NCI-H2196 treated with DMSO at 0.1 percent for 48 hours (cell line): ENCODE results near the gene RIMS4.
"Not testable (repeated sequence)": the region's sequence is repeated elsewhere in the genome, so short reads cannot be mapped to it uniquely, and the experiment has no call there.

Source experiments
- DNase-seq: peaks from one replicate; lab custom pipeline; 2025; ENCODE audit not compliant: unreplicated experiment; lab: John Stamatoyannopoulos, UW

RIMS4 gene

DNA sequence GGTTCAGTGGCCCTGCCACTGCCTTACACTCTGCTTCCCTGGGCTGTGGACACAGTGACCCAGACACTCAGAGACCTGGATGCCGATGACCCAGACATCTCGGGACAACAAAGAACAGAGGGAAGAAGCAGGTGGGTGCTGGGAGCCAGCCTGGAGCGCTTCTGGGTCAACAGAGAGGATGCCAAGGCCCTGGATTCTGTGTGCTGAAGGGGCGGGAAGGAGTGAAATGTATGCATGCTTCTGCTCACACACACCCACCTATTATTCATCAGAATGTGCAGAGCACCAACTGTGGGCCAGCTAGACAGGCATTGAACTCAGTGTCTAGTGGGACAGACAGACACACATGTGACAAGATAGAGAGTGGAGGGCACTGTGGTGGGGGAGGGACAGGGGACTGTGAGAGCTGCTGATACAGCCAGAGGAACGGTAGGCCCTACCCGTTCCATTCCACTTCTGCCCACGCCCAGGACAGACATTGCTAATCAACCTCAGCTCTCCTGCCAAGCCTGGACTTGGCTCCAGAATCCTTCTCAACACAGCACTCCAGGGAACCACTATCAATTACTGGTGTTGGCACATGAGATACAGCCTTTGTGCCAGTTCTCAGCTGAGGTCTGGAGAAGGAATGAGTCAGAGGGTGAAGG lies 44.5 kb downstream of the RIMS4 start:
- peak; percentile 75 for DNase-seq

DNA sequence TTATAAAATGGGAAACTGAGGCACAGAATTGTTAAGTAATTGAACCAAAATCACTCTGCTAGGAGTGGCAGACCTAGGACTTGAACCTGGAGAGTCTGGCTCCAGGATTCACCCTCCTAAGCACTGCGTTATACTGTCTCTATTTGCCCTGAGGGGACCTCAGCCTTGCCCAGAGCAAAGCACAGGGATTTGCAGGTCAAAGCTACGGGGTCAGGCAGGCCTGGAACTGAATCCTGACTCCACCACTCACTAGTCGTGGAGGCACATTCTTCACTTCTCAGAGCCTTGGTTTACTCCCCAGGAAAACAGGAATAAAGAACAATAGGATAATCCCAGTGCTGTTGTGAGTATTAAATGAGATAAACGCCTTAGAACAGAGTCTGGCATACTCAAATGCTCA lies 45.3 kb downstream of the RIMS4 start:
- DNase-seq, result no peak

DNA sequence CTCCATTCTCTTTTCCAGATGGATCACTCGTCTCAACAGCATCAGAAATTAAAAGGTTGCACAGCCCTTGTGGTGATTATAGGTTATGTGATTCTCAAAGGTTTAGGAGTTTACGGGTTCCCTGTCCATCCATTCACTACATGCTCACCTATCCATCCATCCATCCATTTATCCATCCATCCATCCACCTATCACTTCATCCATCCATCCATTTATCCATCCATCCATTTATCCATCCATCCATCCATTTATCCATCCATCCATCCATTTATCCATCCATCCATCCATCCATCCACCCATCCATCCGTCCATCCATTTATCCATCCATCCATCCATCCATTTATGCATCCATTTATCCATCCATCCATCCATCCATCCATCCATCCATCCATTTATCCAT lies 46.5 kb downstream of the RIMS4 start:
- not testable (repeated sequence) for DNase-seq

DNA sequence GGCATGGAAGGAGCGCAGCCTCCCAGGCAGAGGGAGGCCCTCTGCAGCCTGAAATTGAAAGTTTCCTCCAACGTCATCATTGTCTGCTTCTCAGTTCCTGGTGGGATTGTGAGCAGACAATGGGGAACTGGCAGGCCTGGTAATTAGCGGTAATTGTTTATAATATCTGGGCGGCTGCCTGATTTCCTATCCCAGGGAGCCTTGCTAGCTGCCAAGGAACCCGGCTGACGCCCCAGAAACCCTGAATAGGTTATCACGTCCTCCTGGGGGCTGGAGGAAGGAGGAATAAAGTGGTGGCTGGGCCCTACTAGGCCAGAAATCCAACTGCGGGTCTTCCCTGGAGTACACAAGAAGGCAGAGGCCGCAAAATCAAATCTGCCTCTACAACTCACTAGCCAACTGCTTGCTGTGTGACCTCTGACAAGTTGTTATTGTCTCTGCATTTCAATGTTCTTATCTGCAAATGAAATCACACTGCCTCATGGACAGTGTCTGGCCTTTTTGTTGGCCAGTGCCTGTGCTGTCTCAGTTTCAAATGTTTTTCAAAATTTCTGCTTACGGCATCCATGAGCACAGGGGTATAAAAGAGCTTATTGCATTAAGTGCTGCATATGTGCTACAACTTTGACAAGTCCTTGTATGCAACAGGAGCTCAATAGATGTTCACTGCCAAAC lies 47.7 kb downstream of the RIMS4 start:
- no peak for DNase-seq

DNA sequence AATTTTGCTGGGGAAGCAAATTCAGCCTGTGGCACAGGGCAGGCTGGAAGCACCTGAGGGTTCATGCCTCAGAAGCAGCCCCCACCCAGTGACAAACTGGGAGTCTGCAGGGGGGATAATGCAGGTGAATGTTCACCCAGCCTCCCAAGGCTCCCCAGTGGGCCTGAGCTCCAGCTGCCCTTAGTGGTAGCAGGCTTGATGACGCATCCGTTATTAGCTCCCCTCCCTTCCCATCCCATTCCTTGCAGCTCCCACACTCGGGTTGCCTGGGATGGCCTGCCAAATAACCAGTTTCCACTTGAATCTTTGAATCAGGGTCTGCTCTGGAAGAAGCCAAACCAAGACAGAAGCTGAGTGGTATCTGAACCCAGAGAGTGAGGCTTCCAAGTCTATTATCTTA lies 48.9 kb downstream of the RIMS4 start:
- DNase-seq, result no peak

DNA sequence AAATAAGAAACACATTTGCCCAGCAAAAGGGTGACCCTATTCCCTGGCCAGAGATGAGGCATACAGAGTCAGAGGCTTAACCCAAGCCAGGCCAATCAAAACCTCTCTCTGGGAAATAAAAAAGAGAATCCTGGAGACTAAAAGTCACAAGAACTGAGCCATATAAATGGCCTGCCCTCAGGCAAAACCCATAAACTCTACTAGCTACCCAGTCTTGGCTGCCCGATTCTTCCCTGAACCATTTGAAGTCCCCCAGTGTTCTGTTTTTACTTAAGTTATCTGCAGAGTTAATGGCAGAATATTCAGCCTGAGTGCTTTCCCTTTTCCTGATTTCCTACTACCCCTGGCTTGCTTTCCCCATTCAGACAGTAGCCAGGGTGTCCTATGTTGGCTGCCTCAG lies 50.8 kb downstream of the RIMS4 start:
- no peak for DNase-seq

DNA sequence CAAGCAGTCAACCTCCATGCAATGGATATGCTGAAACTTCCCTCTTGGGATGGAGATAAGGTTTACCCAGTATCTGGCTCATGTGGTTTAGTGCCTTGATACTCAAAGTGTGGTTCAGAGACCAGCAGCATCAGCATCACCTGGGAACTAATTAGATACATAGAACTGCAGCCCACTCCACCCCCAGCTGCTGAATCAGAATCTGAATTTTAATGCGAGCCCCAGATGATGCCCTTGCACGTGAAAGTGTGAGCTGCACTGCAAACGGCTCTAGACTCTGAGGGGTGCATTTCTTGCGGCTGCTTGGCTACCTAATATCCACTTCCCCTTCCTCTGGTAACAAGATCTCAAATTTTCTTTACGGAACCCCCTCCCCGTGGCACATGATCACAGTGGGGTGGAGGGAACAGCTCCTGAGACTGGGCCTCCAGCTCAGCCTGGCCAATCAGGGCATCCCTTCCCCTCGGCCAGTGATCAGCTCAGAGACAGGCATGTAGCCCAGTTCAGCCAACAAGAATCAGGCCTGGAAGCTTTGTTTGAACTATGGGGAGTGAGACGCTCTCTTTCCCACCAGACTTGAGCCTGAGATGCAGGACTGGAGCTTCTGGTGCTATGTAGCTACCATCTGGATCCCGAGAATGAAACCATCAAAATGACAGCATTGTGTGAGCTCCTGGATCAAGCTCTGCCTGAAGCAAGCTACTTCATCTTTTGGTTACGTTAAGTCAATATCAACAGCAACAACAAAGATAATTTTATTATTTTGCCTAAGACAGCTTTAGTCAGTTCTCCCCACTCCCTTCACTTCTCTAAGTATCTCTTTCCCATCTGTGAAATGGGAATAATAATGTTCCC lies 51.9 kb downstream of the RIMS4 start:
- DNase-seq, result no peak

DNA sequence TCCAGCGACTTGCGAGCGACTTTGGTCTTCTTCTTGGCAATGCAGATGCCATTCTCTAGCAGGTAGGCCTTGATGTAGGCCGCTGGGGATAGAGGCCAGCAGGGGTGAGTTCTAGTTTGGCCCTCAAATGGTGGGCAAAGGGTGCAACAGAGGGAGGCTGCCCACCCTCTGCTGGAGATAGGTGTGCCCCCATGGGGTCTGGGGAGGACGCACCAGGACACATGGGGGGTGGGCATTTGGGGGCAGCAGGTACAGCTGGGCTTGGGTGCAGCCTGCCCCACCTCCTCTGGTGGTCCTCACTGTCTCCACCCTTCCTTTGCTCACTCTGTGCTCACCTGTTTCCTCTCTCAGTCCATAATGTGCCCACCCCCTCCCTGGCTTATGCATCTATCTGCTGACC lies 53.4 kb downstream of the RIMS4 start:
- no peak for DNase-seq

DNA sequence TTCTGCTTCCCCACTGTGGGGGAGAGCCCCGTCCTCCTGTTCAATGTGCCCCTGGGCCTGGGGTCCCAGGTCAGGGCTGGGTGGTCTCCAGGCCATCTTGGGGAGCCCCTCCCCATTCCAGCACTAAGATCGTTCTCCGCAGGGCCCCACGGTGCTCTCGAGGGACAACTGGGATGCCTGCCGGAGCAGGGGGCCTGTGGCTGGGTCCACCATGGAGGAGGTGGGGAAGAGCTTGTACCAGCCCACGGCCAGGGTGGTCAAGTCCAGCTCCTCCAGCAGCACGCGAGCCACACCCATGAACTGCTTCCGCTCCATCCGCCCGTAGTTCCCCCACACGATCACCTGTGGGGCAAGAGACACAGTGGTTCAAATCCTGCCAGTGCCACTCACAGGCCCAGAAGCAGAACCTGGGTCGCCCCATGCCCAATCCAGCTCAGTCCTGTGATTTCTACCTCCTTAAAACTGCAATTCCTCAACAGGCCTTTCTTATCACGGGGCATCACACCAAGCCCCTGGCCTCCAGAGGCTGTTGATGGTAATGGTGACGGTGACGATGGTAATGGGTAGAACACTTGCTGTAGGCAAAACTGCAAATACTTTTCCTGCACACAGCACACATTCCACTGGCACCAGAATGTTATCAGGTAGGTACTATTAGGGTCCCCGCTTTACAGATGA lies 54.2 kb downstream of the RIMS4 start:
- no peak for DNase-seq

DNA sequence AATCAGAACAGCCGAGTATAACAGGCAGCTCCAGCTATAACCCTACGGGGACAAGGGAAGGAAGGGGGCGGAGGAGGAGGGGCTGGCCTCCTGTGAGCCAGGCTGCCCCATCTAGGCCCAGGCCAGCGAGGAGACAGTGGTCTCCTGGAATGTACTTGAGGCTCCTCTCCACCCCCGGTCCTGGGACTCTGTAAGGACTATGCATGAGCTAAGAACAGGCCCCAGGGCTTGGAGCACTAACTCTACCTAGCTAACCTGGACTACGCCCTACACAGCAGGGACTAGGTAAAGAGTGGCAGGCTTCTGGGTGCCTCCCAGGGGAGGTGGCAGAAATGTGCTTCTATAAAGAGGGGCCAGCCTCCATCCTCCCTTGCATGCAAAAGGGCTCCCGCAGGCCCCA lies 55.8 kb downstream of the RIMS4 start:
- DNase-seq, result no peak

DNA sequence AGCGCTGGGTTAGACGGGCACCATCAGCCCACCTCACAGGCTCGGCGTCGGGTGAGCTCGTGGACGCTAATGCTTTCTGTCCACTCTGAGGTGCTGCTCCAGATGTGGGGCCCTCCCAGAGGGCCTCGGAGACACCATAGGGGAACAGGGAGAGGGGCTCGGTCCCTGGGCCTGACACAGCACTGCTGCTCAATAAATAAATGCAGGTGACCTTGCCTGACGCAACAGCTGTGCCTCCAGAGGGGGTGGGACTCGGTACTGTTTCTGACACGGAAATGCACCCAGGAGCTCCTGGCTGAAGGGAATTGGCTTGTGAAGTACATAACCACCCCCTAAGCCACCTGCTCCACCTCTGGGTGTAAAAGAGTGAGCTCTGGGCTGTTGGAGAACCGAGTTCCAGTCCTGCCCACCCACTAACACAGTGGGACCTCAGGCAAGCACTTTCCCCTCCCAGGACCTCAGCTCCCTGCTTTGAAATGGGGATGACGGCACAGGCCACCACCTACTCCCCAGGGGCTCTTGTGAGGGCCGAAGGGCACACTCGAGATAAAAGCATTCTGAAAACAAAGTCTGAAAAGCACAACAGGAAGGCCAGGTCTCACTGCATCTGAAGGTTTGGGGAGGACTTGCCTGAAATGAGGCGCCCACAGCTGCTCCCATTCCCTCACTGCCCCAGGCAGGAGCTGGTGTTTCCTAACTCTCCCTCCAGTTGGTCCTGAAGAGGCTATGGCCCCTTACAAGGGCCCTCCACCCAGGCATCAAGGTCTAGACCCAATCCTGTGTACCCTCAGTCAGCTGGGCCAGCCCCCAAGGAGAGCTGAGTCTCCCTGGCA lies 58.0 kb downstream of the RIMS4 start:
- DNase-seq, result no peak

DNA sequence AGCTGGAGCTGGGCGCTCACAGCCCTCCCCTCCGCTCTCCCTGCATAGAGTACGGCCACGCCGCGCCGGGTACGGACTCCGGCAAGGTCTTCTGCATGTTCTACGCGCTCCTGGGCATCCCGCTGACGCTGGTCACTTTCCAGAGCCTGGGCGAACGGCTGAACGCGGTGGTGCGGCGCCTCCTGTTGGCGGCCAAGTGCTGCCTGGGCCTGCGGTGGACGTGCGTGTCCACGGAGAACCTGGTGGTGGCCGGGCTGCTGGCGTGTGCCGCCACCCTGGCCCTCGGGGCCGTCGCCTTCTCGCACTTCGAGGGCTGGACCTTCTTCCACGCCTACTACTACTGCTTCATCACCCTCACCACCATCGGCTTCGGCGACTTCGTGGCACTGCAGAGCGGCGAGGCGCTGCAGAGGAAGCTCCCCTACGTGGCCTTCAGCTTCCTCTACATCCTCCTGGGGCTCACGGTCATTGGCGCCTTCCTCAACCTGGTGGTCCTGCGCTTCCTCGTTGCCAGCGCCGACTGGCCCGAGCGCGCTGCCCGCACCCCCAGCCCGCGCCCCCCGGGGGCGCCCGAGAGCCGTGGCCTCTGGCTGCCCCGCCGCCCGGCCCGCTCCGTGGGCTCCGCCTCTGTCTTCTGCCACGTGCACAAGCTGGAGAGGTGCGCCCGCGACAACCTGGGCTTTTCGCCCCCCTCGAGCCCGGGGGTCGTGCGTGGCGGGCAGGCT lies 60.1 kb downstream of the RIMS4 start:
- DNase-seq, result no peak

DNA sequence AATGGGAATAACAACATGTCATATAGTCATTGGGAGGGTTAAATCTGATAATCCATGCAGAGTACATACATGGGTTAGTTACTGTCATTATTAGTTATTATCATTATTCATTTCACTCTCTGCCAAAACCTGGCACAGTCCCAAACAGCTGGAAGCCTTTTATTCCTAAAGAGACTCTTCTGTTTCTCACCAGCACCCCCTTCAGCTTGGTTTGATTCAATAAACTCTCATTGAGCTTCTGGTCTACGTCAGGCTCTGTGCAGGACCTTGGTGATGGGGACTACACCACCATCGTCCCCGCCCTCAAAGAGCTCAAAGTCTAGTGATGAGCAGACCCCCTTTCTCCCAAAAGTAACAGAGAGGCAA lies 62.4 kb downstream of the RIMS4 start:
- DNase-seq, result no peak

DNA sequence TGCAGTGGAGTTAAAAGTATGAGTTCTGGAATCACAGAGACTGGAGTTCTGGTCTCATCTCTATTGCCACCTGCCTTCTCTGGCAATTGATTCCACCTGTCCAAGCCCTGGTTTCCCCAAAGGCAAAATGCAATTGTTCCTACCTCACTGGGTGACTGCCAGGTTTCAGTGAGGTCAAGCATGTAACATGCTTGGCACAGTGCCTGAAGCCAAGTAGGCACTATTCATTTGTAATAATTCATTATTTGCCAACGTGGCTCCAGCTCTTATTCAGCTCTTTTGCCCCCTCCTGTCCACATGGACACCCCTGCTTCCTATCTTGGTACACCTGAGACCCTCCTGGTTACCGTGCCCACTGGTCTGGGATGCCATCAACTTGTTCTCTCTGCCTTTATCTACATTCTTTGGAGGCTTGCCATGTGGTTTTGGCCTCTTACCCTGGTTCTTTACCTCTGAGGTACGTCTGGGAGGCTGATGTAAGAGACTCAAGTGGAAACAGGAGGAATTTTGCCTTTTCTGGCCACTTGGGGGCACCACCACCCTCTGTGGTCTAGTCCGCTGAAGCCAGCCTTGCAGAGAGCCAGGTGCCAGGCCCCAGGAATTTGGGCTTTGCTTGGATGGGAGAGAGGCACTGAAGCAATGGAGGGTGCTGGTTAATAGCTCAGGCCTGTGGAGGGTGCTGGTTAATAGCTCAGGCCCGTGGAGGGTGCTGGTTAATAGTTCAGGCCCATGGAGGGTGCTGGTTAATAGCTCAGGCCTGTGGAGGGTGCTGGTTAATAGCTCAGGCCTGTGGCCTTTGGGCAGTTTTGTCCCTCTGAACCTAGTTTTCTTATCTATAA lies 63.0 kb downstream of the RIMS4 start:
- peak; percentile 97 for DNase-seq

DNA sequence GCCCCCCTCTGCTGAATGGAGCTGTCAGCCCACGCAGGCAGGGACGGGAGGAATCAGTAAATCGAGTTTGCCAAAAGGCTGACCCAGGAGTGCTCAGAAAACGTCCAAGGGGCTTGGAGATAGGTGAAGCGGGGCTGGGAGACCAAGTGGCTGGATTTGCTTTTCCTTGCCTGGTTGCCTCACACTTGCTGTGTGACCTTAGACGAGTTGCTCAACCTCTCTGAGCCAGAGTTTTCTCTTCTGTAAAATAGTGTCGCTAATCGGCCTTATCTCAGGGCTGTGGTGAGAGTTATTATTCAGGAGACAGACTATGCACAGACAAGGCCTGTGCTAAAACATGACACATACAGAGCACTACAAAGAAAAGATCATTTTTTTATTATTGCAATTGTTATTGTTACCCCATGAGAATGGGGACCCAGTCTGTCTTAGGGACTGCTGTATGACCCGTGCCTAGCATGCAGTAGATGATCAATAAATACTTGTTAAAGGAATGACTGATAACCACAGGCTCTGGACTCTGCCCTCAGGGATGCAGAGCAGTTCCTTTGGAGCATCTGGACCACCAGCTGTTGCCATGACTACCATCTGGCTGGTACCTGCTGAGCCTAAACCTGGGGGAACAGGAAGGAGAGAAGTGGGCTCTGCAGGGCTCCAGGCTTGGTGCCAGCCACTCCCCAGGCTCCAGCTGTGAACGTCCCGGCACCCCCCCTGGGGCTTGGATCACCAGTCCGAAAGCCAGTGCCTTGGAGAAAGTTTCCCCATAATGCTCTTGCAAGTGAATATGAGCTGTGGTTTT lies 63.8 kb downstream of the RIMS4 start:
- DNase-seq, result no peak

DNA sequence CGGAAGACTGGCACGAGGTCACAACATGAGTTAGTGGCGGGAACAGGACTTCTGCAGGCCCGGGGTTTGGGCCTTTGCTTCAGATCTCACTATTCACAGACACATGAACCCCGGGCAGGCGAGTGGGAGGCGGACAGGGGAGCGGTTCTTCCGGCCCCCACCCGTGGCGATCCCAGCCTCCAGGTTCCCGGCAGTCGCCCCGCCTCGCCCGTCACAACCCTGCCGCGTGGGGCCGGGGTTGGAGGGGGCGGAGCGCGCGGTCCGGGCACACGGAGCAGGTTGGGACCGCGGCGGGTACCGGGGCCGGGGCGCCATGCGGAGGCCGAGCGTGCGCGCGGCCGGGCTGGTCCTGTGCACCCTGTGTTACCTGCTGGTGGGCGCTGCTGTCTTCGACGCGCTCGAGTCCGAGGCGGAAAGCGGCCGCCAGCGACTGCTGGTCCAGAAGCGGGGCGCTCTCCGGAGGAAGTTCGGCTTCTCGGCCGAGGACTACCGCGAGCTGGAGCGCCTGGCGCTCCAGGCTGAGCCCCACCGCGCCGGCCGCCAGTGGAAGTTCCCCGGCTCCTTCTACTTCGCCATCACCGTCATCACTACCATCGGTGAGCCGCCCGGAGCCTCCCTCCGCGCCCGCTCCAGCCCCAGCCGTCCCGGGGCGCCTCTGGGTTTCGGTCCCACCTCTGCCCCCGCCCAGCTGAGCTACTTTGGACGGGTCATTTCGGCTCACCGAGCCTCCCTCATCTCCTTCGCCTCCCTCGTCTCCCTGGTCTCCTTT lies 64.6 kb downstream of the RIMS4 start, which contains the start of gene KCNK15:
Gene KCNK15 (plus strand): TSS at position 268 of the 769 bp plus-strand sequence. CDS start 46 bp downstream, at position 314.
- no peak for DNase-seq

DNA sequence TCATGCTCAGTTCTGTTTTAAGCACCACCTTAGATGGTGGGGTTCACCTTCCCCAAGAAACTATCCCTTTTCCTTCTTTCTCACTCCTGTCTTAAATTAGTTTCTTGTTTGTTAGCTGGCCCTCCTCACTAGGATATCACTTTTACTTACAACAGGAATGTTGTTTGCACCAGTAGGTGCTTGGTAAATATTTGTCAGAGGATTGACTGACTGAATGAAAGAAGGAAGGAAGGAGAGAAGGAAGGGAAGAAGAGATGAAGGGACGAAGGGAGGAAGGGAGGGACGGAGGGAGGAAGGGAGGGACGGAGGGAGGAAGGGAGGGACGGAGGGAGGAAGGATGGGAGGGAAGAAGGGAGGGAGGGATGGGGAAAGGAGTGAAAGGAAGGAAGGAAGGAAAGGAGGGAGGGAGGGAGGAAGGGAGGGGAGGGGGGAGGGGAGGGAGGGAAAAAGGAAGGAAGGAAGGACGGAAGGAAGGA lies 65.2 kb downstream of the RIMS4 start:
- no peak for DNase-seq
